NB4 (cell line): ENCODE data around the gene SCAF4.

ENCODE experiments used
- MAX ChIP-seq: IDR thresholded peaks from 2 replicates; pipeline ENCODE4 v1.6.1; 2011; ENCODE audit warnings: low read depth, low read length
- MYC ChIP-seq: IDR thresholded peaks from 2 replicates; pipeline ENCODE4 v1.6.1; 2011; ENCODE audit warnings: low read depth, low read length
- POLR2A ChIP-seq: IDR thresholded peaks from 2 replicates; pipeline ENCODE4 v1.6.1; 2011; ENCODE audit warnings: mild to moderate bottlenecking; ENCODE audit not compliant: insufficient read length; ENCODE audit errors: extremely low read depth
- TF ChIP-seq, protein P1 (sequence below): IDR thresholded peaks from one replicate; pipeline ENCODE4 v1.5.1; 2012; ENCODE audit warnings: low read depth, low read length

GRCh38 chr21:31771685-31772084, 39.8 kb upstream of the SCAF4 start:
- TF ChIP-seq, protein P1, sequence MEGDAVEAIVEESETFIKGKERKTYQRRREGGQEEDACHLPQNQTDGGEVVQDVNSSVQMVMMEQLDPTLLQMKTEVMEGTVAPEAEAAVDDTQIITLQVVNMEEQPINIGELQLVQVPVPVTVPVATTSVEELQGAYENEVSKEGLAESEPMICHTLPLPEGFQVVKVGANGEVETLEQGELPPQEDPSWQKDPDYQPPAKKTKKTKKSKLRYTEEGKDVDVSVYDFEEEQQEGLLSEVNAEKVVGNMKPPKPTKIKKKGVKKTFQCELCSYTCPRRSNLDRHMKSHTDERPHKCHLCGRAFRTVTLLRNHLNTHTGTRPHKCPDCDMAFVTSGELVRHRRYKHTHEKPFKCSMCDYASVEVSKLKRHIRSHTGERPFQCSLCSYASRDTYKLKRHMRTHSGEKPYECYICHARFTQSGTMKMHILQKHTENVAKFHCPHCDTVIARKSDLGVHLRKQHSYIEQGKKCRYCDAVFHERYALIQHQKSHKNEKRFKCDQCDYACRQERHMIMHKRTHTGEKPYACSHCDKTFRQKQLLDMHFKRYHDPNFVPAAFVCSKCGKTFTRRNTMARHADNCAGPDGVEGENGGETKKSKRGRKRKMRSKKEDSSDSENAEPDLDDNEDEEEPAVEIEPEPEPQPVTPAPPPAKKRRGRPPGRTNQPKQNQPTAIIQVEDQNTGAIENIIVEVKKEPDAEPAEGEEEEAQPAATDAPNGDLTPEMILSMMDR: no peak
- no peak for TF ChIP-seq POLR2A
- TF ChIP-seq MYC: no peak
- no peak for TF ChIP-seq MAX
